Measurements from ENCODE around the gene CST9L. TPM values are rescaled to one million over a fixed set of nuclear protein-coding genes. Genes with fewer than 3 reads are reported as not detected.
A peak's percentile ranks its signal among the peaks of the same experiment; 100 is the strongest.

Gene CST9L
- polyA plus RNA-seq, 1 donor, result not detected

DNA sequence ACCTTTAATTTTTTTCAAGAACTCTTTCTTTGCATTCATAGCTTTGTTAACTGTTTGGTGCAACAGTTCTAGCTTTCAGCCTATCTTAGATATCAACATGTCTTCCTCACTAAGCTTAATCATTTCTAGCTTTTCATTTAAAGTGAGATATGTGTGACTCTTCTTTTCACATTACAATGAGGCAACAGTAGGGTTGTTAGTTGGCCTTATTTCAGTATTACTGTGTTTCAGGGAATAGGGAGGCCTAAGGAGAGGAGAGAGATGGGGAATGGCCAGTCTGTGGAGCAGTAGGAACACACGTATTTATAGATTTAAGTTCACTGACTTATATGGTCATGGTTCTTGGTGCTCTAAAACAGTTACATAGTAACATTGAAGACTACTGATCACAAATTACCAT is 35.8 kb downstream of the CST9L start:
- no peak overlapping the region for H3K27ac ChIP-seq (ENCODE audit: low read length)
- H3K4me3 ChIP-seq (ENCODE audit: low read length), result no peak overlapping the region
- DNase-seq, result no peak
- no peaks in the 10 kb centered on the region for H3K27me3 ChIP-seq (ENCODE audit: control insufficient read depth, insufficient read depth, low read length)
- no peaks in the 10 kb centered on the region for H3K4me1 ChIP-seq (ENCODE audit: control insufficient read depth, insufficient read depth, low read length)
- WGBS (ENCODE audit: insufficient coverage, low lambda C conversion rate), result no CpG with 5 or more reads among the region's 1 CpG
- no peaks in the 10 kb centered on the region for H3K36me3 ChIP-seq (ENCODE audit: control insufficient read depth, insufficient read depth, low read length)
- H3K9me3 ChIP-seq (ENCODE audit: control insufficient read depth, low read depth, low read length), result peaks cover 2% of the 10 kb centered on the region

DNA sequence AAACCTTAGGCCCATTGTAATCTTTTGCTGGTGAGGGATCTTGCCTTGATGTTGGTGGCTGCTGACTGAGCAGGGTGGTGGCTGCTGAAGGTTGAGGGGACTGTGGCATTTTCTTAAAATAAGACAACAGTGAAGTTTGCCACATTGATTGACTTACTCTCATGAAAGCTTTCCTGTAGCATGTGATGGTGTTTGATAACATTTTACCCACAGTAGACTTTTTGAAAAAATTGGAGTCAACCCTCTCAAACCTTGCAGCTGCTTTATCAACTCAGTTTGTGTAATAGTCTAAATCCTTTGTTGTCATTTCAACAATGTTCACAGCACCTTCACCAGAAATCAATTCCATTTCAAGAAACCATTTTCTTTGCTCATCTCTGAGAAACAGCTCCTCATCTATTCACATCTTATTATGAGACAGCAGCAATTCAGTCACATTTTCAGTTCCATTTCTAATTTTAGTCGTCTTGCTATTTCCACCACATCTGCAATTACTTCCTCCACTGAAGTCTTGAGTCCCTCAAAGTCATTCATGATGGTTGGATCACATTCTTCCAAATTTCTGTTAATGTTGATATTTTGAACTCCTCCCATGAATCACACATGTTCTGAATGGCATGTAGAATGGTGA is 37.2 kb downstream of the CST9L start:
- H3K27ac ChIP-seq (ENCODE audit: low read length), result no peak overlapping the region
- DNase-seq, result no peak
- no peak overlapping the region for H3K4me3 ChIP-seq (ENCODE audit: low read length)
- no peaks in the 10 kb centered on the region for H3K36me3 ChIP-seq (ENCODE audit: control insufficient read depth, insufficient read depth, low read length)
- no peaks in the 10 kb centered on the region for H3K27me3 ChIP-seq (ENCODE audit: control insufficient read depth, insufficient read depth, low read length)
- peaks cover 2% of the 10 kb centered on the region for H3K9me3 ChIP-seq (ENCODE audit: control insufficient read depth, low read depth, low read length)
- H3K4me1 ChIP-seq (ENCODE audit: control insufficient read depth, insufficient read depth, low read length), result no peaks in the 10 kb centered on the region
- WGBS (ENCODE audit: insufficient coverage, low lambda C conversion rate), result no CpG with 5 or more reads among the region's 1 CpG

DNA sequence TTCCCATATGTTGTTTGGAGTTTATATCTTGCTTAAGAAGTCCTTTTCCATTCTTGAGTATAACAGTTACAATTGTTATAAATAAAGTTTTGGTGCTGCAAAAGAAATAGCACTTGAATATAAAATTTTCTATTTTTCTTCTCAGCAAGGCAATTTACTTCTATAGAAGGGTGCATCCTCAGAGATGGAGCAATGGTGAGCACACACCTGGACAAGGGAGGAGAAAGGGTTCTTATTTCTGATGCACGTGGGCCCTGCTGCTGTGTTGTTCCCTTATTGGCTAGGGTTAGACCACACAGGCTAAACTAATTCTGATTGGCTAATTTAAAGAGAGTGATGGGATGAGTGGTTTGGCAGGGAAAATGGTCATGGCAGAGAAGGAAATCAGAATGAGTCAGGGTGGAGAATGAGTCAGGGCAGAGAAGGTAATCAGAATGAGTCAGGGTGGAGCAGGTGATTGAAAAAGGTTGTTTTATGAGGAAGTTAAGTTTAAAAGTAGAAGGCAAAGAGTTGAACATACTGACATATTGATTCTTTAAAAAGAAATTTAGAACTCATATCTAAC is 39.3 kb downstream of the CST9L start:
- H3K4me1 ChIP-seq (ENCODE audit: control insufficient read depth, insufficient read depth, low read length), result no peaks in the 10 kb centered on the region
- no peak overlapping the region for H3K4me3 ChIP-seq (ENCODE audit: low read length)
- no CpG with 5 or more reads among the region's 1 CpG for WGBS (ENCODE audit: insufficient coverage, low lambda C conversion rate)
- H3K27me3 ChIP-seq (ENCODE audit: control insufficient read depth, insufficient read depth, low read length), result no peaks in the 10 kb centered on the region
- H3K36me3 ChIP-seq (ENCODE audit: control insufficient read depth, insufficient read depth, low read length), result no peaks in the 10 kb centered on the region
- DNase-seq, result no peak
- no peak overlapping the region for H3K27ac ChIP-seq (ENCODE audit: low read length)
- H3K9me3 ChIP-seq (ENCODE audit: control insufficient read depth, low read depth, low read length), result peaks cover 2% of the 10 kb centered on the region

DNA sequence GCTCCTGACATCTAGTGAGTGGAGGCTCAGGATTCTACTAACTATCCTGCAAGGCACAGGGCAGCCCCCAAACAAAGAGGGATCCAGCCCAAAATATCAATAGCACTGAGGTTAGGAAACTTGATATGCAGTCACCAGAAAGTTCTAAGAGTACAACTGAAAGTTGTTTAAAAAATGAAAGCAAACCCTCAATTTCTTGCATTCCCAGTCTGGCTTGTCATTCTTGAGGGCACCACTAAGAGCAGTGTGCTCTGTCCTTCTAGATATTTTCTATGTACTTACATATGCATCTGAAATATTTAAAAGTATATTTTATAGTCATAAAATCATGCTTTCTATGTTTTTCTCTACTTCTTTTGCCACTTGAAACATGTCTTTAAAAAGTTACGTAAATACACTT is 41.4 kb downstream of the CST9L start:
- no peak for DNase-seq
- Histone ChIP-seq H3K4me3 (ENCODE audit: low read length) (no peak overlapping the region), H3K27me3 (ENCODE audit: control insufficient read depth, insufficient read depth, low read length) (no peaks in the 10 kb centered on the region), H3K9me3 (ENCODE audit: control insufficient read depth, low read depth, low read length) (peaks cover 2% of the 10 kb centered on the region), H3K36me3 (ENCODE audit: control insufficient read depth, insufficient read depth, low read length) (no peaks in the 10 kb centered on the region), H3K27ac (ENCODE audit: low read length) (no peak overlapping the region), H3K4me1 (ENCODE audit: control insufficient read depth, insufficient read depth, low read length) (no peaks in the 10 kb centered on the region)
- WGBS (ENCODE audit: insufficient coverage, low lambda C conversion rate), result 100% methylated on average over 1 of the region's 1 CpG

DNA sequence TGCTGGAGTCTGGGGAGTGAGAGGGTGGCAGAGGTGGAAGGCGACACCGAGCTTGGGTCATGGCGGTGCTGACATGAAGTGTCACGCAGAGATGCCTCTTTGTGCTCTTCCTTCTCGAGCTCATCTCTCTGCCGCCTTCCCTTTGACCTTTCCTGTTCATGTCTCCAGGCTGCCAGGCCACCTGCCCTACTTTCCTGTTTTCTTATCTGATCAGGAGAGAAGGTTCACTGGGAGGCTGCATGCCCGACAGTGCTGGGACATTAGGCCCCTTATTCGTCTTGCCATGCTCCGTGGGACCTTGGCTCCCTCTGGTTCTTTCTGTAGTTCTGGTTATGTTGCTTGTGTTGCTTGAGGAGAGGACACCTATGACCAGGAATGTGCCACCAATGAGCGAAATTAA is 44.1 kb downstream of the CST9L start:
- Histone ChIP-seq H3K27ac (ENCODE audit: low read length) (no peak overlapping the region), H3K27me3 (ENCODE audit: control insufficient read depth, insufficient read depth, low read length) (no peaks in the 10 kb centered on the region), H3K4me1 (ENCODE audit: control insufficient read depth, insufficient read depth, low read length) (no peaks in the 10 kb centered on the region), H3K36me3 (ENCODE audit: control insufficient read depth, insufficient read depth, low read length) (no peaks in the 10 kb centered on the region), H3K9me3 (ENCODE audit: control insufficient read depth, low read depth, low read length) (peaks cover 2% of the 10 kb centered on the region), H3K4me3 (ENCODE audit: low read length) (no peak overlapping the region)
- WGBS (ENCODE audit: insufficient coverage, low lambda C conversion rate), result 42% methylated on average over 2 of the region's 10 CpGs
- DNase-seq, result no peak

DNA sequence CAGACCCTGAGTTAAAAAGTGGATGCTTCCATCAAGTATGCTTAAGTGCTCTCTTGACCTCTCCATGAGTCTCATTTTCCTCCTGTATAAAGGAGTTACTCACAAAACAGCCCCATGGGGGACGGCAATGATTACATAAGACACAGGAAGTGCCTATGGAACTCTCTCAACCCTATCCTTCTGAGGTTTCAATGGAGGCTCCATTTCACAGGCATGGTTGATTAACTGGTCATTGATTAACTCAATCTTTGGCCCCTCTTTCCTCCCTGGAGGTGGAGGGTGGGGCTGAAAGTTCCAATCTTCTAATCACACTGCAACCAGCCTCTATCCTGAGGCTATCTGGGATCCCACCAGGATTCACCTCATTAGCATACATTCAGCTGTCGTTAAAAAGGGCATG is 48.1 kb downstream of the CST9L start:
- Histone ChIP-seq H3K36me3 (ENCODE audit: control insufficient read depth, insufficient read depth, low read length) (no peaks in the 10 kb centered on the region), H3K27ac (ENCODE audit: low read length) (no peak overlapping the region), H3K27me3 (ENCODE audit: control insufficient read depth, insufficient read depth, low read length) (no peaks in the 10 kb centered on the region), H3K4me1 (ENCODE audit: control insufficient read depth, insufficient read depth, low read length) (no peaks in the 10 kb centered on the region), H3K9me3 (ENCODE audit: control insufficient read depth, low read depth, low read length) (no peaks in the 10 kb centered on the region), H3K4me3 (ENCODE audit: low read length) (no peak overlapping the region)
- DNase-seq, result peak in 1 of 2 donors; percentile 59
- WGBS (ENCODE audit: insufficient coverage, low lambda C conversion rate), result no CpG with 5 or more reads among the region's 2 CpGs

DNA sequence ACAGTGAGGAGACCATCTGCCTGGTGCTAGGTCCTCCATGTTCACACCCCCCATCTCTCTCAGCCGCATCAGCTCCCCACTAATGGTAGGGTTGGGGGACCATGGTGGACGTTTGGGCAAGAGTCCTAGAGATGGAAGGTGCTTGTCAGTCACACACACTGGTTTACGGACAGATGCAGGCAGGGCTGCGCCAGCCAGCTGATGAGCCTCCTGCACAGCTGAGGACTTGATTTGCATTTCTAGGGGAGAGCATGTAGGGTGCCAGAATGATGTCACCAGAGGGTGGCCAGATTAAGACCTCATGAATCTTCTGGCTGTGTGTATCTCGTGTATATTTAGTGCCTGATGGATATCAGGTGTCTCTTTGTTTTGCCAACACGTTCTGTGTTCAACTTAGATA is 48.7 kb downstream of the CST9L start:
- Histone ChIP-seq H3K27me3 (ENCODE audit: control insufficient read depth, insufficient read depth, low read length) (no peaks in the 10 kb centered on the region), H3K4me3 (ENCODE audit: low read length) (no peak overlapping the region), H3K36me3 (ENCODE audit: control insufficient read depth, insufficient read depth, low read length) (no peaks in the 10 kb centered on the region), H3K27ac (ENCODE audit: low read length) (no peak overlapping the region), H3K4me1 (ENCODE audit: control insufficient read depth, insufficient read depth, low read length) (no peaks in the 10 kb centered on the region), H3K9me3 (ENCODE audit: control insufficient read depth, low read depth, low read length) (no peaks in the 10 kb centered on the region)
- WGBS (ENCODE audit: insufficient coverage, low lambda C conversion rate), result 80% methylated on average over 2 of the region's 6 CpGs
- DNase-seq, result no peak

DNA sequence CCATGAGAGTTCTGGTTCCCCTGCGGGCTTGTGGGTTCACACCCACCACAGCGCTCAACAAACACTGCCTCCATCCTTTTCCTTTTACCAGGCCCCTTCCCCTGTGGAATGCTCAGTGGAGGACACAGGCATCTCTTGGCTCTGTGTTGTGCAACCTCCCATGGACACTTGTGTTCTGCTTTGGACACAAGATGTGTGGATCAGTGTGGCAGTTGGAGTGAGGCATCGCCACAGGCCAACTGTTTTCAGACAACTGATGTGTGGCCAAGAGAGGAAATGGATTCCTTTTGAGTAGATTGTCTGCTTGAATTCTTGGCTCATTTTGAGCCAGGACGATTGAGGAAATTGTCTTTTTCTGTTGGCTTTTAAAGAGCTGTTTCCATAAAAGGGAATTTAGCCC is 50.6 kb downstream of the CST9L start:
- H3K4me1 ChIP-seq (ENCODE audit: control insufficient read depth, insufficient read depth, low read length), result no peaks in the 10 kb centered on the region
- no CpG with 5 or more reads among the region's 4 CpGs for WGBS (ENCODE audit: insufficient coverage, low lambda C conversion rate)
- H3K9me3 ChIP-seq (ENCODE audit: control insufficient read depth, low read depth, low read length), result no peaks in the 10 kb centered on the region
- no peak overlapping the region for H3K4me3 ChIP-seq (ENCODE audit: low read length)
- no peak for DNase-seq
- H3K36me3 ChIP-seq (ENCODE audit: control insufficient read depth, insufficient read depth, low read length), result no peaks in the 10 kb centered on the region
- no peaks in the 10 kb centered on the region for H3K27me3 ChIP-seq (ENCODE audit: control insufficient read depth, insufficient read depth, low read length)
- no peak overlapping the region for H3K27ac ChIP-seq (ENCODE audit: low read length)

DNA sequence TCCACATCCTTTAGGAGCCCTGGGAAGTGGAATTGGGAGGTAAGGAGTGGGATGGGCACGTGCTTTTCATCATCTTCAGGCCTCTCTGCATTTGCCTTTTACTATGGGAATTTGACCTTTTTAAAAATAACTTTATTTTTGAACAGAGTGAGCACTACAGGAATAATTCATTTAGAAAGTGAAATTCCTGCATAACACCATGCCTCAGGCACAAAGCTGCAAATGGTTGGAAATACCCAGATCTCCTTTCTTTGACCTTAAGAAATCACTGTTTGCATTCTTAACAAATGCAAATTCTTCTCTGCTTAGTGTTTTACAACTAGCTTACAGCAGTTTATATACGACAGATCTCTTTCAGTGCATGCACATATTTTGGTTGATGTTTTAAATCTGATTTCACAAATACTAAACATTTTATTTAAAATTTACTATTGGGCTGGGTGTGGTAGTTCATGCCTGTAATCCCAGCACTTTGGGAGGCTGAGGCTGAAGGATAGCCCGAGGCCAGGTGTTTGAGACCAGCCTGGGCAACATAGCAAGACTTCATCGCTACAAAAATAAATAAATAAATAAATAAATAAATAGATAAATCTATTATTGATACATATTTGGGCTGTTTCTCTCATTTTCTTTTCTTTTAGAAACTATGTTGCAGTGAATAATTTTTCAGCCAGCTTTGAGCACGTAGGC is 52.9 kb downstream of the CST9L start:
- 85% methylated on average over 2 of the region's 5 CpGs for WGBS (ENCODE audit: insufficient coverage, low lambda C conversion rate)
- Histone ChIP-seq H3K4me3 (ENCODE audit: low read length) (no peak overlapping the region), H3K36me3 (ENCODE audit: control insufficient read depth, insufficient read depth, low read length) (no peaks in the 10 kb centered on the region), H3K27ac (ENCODE audit: low read length) (no peak overlapping the region), H3K9me3 (ENCODE audit: control insufficient read depth, low read depth, low read length) (no peaks in the 10 kb centered on the region), H3K4me1 (ENCODE audit: control insufficient read depth, insufficient read depth, low read length) (no peaks in the 10 kb centered on the region), H3K27me3 (ENCODE audit: control insufficient read depth, insufficient read depth, low read length) (no peaks in the 10 kb centered on the region)
- no peak for DNase-seq

DNA sequence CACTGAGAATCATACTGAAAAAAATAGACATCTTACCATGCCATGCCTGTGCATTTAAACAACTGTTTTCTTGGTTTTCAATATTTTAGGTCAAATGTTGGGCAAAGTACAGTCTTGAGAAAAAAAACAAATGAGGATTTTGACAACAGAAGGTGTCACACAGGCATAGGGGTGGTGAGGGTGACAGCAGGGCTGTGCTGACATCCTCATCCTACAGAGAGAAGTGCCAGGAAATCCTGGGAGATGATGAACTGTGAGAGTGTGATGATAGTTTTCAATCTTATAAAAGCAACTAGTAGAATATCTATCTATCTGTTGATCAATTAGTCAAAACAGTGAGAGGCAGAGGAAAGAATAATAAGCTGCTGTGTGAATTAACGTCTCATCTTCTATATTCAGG is 53.4 kb downstream of the CST9L start:
- Histone ChIP-seq H3K27ac (ENCODE audit: low read length) (no peak overlapping the region), H3K9me3 (ENCODE audit: control insufficient read depth, low read depth, low read length) (no peaks in the 10 kb centered on the region), H3K4me1 (ENCODE audit: control insufficient read depth, insufficient read depth, low read length) (no peaks in the 10 kb centered on the region), H3K4me3 (ENCODE audit: low read length) (no peak overlapping the region), H3K36me3 (ENCODE audit: control insufficient read depth, insufficient read depth, low read length) (no peaks in the 10 kb centered on the region), H3K27me3 (ENCODE audit: control insufficient read depth, insufficient read depth, low read length) (no peaks in the 10 kb centered on the region)
- DNase-seq, result no peak
- WGBS (ENCODE audit: insufficient coverage, low lambda C conversion rate), result no CpG with 5 or more reads among the region's 1 CpG
